ENCODE measurements around the gene SLC31A1. TPM values are rescaled to one million over a fixed set of nuclear protein-coding genes. Genes with fewer than 3 reads are reported as not detected.
"Not testable (repeated sequence)": the region's sequence is repeated elsewhere in the genome, so short reads cannot be mapped to it uniquely, and the experiment has no call there.

Gene SLC31A1
- polyA plus RNA-seq, 1 donor (not counting 4 experiments of a cell fraction or from before 2014, with no cell fraction given) = 20.3 TPM

- DNase-seq (ENCODE audit: low read depth, low spot score) (no peak), FAIRE-seq (no peak)
- Histone ChIP-seq H4K20me1 (ENCODE audit: control insufficient read depth, extremely low read depth, insufficient read depth, low read length) (no peaks in the 10 kb centered on the region), H3K9me3 (ENCODE audit: control insufficient read depth, low read depth, low read length) (no peaks in the 10 kb centered on the region), H3K9ac (ENCODE audit: control insufficient read depth, extremely low read depth, insufficient read depth, low read length) (no peak overlapping the region), H3K4me3 (ENCODE audit: control insufficient read depth in 2 of 3, extremely low read depth in 1 of 3, insufficient read depth in 2 of 3, low read depth in 1 of 3, low read length in 3 of 3) (no peak overlapping the region), H3K9me1 (ENCODE audit: control insufficient read depth, extremely low read depth, insufficient read depth, low read length) (no peaks in the 10 kb centered on the region), H3K27me3 (ENCODE audit: control insufficient read depth, extremely low read depth, insufficient read depth, low read length) (no peaks in the 10 kb centered on the region), H3K4me1 (ENCODE audit: control insufficient read depth, extremely low read depth, insufficient read depth, low read length) (peaks cover 4% of the 10 kb centered on the region), H3K4me2 (ENCODE audit: control insufficient read depth, extremely low read depth, insufficient read depth, low read depth, low read length) (no peak overlapping the region), H3K79me2 (ENCODE audit: control insufficient read depth, insufficient read depth, low read length) (peaks cover 8% of the 10 kb centered on the region), H2AFZ (ENCODE audit: control insufficient read depth, low read length) (no peak overlapping the region), H3K36me3 (ENCODE audit: control insufficient read depth in 2 of 2, extremely low read depth in 1 of 2, insufficient read depth in 2 of 2, low read length in 2 of 2) (peaks cover 0 to 2% of the 10 kb centered on the region in 2 experiments), H3K27ac (ENCODE audit: control insufficient read depth, insufficient read depth, low read length) (no peak overlapping the region)
- dilution Hi-C loops (cut with MboI; ENCODE audit: extremely low pct_ligation_motif_present, low sequenced_read_pairs) = no loop called here
- no peak for TF ChIP-seq CTCF (optimal IDR thresholded peaks at IDR 0.05 in 1 of 3, IDR thresholded peaks at IDR 0.05 in 1 of 3, conservative IDR thresholded peaks at IDR 0.05 in 1 of 3; ENCODE audit: extremely low read depth in 1 of 3, insufficient read depth in 2 of 3, low read length in 3 of 3)
- no peak for TF ChIP-seq EZH2 (IDR thresholded peaks at IDR 0.05; ENCODE audit: low read length)
These were observed 6.9 kb downstream of the SLC31A1 start for GRCh38 chr9:113228130-113228665.

GRCh38 chr9:113231701-113232100 is 10.4 kb downstream of the SLC31A1 start:
- H4K20me1 ChIP-seq (ENCODE audit: control insufficient read depth, extremely low read depth, insufficient read depth, low read length) = no peaks in the 10 kb centered on the region
- H3K27ac ChIP-seq (ENCODE audit: control insufficient read depth, insufficient read depth, low read length) = no peak overlapping the region
- dilution Hi-C loops (cut with MboI; ENCODE audit: extremely low pct_ligation_motif_present, low sequenced_read_pairs) = no loop called here
- no peaks in the 10 kb centered on the region for H3K36me3 ChIP-seq (ENCODE audit: control insufficient read depth in 2 of 2, extremely low read depth in 1 of 2, insufficient read depth in 2 of 2, low read length in 2 of 2)
- H3K9me3 ChIP-seq (ENCODE audit: control insufficient read depth, low read depth, low read length) = no peaks in the 10 kb centered on the region
- H3K79me2 ChIP-seq (ENCODE audit: control insufficient read depth, insufficient read depth, low read length) = no peaks in the 10 kb centered on the region
- no peak for DNase-seq (ENCODE audit: low read depth, low spot score)
- no peak overlapping the region for H3K4me2 ChIP-seq (ENCODE audit: control insufficient read depth, extremely low read depth, insufficient read depth, low read depth, low read length)
- TF ChIP-seq EZH2 (IDR thresholded peaks at IDR 0.05; ENCODE audit: low read length) = no peak
- TF ChIP-seq CTCF (optimal IDR thresholded peaks at IDR 0.05 in 1 of 3, IDR thresholded peaks at IDR 0.05 in 1 of 3, conservative IDR thresholded peaks at IDR 0.05 in 1 of 3; ENCODE audit: extremely low read depth in 1 of 3, insufficient read depth in 2 of 3, low read length in 3 of 3) = no peak
- no peak overlapping the region for H3K4me3 ChIP-seq (ENCODE audit: control insufficient read depth in 2 of 3, extremely low read depth in 1 of 3, insufficient read depth in 2 of 3, low read depth in 1 of 3, low read length in 3 of 3)
- no peak for FAIRE-seq
- no peaks in the 10 kb centered on the region for H3K4me1 ChIP-seq (ENCODE audit: control insufficient read depth, extremely low read depth, insufficient read depth, low read length)
- no peak overlapping the region for H2AFZ ChIP-seq (ENCODE audit: control insufficient read depth, low read length)
- H3K9ac ChIP-seq (ENCODE audit: control insufficient read depth, extremely low read depth, insufficient read depth, low read length) = no peak overlapping the region
- no peaks in the 10 kb centered on the region for H3K27me3 ChIP-seq (ENCODE audit: control insufficient read depth, extremely low read depth, insufficient read depth, low read length)
- no peaks in the 10 kb centered on the region for H3K9me1 ChIP-seq (ENCODE audit: control insufficient read depth, extremely low read depth, insufficient read depth, low read length)

GRCh38 chr9:113235701-113236255 is 14.4 kb downstream of the SLC31A1 start:
- H3K9ac ChIP-seq (ENCODE audit: control insufficient read depth, extremely low read depth, insufficient read depth, low read length); H3K4me2 ChIP-seq (ENCODE audit: control insufficient read depth, extremely low read depth, insufficient read depth, low read depth, low read length); H4K20me1 ChIP-seq (ENCODE audit: control insufficient read depth, extremely low read depth, insufficient read depth, low read length); H3K9me3 ChIP-seq (ENCODE audit: control insufficient read depth, low read depth, low read length); H3K27me3 ChIP-seq (ENCODE audit: control insufficient read depth, extremely low read depth, insufficient read depth, low read length); FAIRE-seq; H3K27ac ChIP-seq (ENCODE audit: control insufficient read depth, insufficient read depth, low read length); H3K4me1 ChIP-seq (ENCODE audit: control insufficient read depth, extremely low read depth, insufficient read depth, low read length); H3K36me3 ChIP-seq (ENCODE audit: control insufficient read depth in 2 of 2, extremely low read depth in 1 of 2, insufficient read depth in 2 of 2, low read length in 2 of 2); H3K4me3 ChIP-seq (ENCODE audit: control insufficient read depth in 2 of 3, extremely low read depth in 1 of 3, insufficient read depth in 2 of 3, low read depth in 1 of 3, low read length in 3 of 3); H3K79me2 ChIP-seq (ENCODE audit: control insufficient read depth, insufficient read depth, low read length); H2AFZ ChIP-seq (ENCODE audit: control insufficient read depth, low read length); DNase-seq (ENCODE audit: low read depth, low spot score); dilution Hi-C loops (cut with MboI; ENCODE audit: extremely low pct_ligation_motif_present, low sequenced_read_pairs); H3K9me1 ChIP-seq (ENCODE audit: control insufficient read depth, extremely low read depth, insufficient read depth, low read length): not testable (repeated sequence)

All from keratinocyte (primary cell).